ENCODE measurements around the gene ZFAND6. TPM values are rescaled to one million over a fixed set of nuclear protein-coding genes. Genes with fewer than 3 reads are reported as not detected.

ZFAND6 gene
- total RNA-seq, 2 experiments from 2014 or later = 86.2 to 122 TPM

GRCh38 chr15:80161468-80162016 lies 102.1 kb downstream of the ZFAND6 start:
- no peak overlapping the region for H3K4me3 ChIP-seq (ENCODE audit: low read depth, low read length, poor library complexity, severe bottlenecking)
- H3K27ac ChIP-seq (ENCODE audit: low read depth, low read length, poor library complexity, severe bottlenecking) = no peak overlapping the region
- DNase-seq (ENCODE audit: low spot score) = no peak
- peaks cover 8% of the 10 kb centered on the region; the same call in 1 of the 2 replicates for H3K36me3 ChIP-seq (ENCODE audit: insufficient read depth, low read length)
- intact Hi-C loops (cut with micrococcal nuclease; ENCODE audit: unreplicated experiment) = no loop called here
- no peaks in the 10 kb centered on the region for H3K9me3 ChIP-seq (ENCODE audit: low read length)
- TF ChIP-seq EZH2phosphoT487 (IDR thresholded peaks at IDR 0.05; ENCODE audit: borderline replicate concordance, low read depth, low read length) (no peak), CTCF (conservative IDR thresholded peaks at IDR 0.05; ENCODE audit: low read length) (no peak)
- H4K20me1 ChIP-seq (ENCODE audit: insufficient read depth, low read length) = no peaks in the 10 kb centered on the region
- ChIA-PET POLR2A (interaction anchor here (0.6 to 1.6 kb wide), 7 partner anchors 9 to 308 kb away, joined by 3 to 5 read pairs (median 3); no protein-coding TSS in a partner anchor), CTCF (ENCODE audit: unreplicated experiment) (no interaction called here)
- BruUV-seq (replicated peaks) = no TSS peak
- no peak overlapping the region for H2AFZ ChIP-seq (ENCODE audit: low read length)
- no peaks in the 10 kb centered on the region for H3K9me2 ChIP-seq (ENCODE audit: insufficient read depth, low read length)
- peaks cover 21% of the 10 kb centered on the region for H3K4me1 ChIP-seq (ENCODE audit: insufficient read depth, low read length, poor library complexity, severe bottlenecking)
- no peaks in the 10 kb centered on the region for H3K79me2 ChIP-seq (ENCODE audit: insufficient read depth, low read depth, low read length)
- no peak overlapping the region for H3K4me2 ChIP-seq (ENCODE audit: low read length)

- no peak overlapping the region for H3K27ac ChIP-seq (ENCODE audit: low read depth, low read length, poor library complexity, severe bottlenecking)
- no TSS peak for BruUV-seq (replicated peaks)
- H3K4me2 ChIP-seq (ENCODE audit: low read length) = no peak overlapping the region
- H4K20me1 ChIP-seq (ENCODE audit: insufficient read depth, low read length) = no peaks in the 10 kb centered on the region
- H3K4me3 ChIP-seq (ENCODE audit: low read depth, low read length, poor library complexity, severe bottlenecking) = no peak overlapping the region
- peaks cover 21% of the 10 kb centered on the region for H3K4me1 ChIP-seq (ENCODE audit: insufficient read depth, low read length, poor library complexity, severe bottlenecking)
- H3K9me2 ChIP-seq (ENCODE audit: insufficient read depth, low read length) = no peaks in the 10 kb centered on the region
- H2AFZ ChIP-seq (ENCODE audit: low read length) = no peak overlapping the region
- peaks cover 8% of the 10 kb centered on the region; the same call in 1 of the 2 replicates for H3K36me3 ChIP-seq (ENCODE audit: insufficient read depth, low read length)
- no peaks in the 10 kb centered on the region for H3K9me3 ChIP-seq (ENCODE audit: low read length)
- no peak for DNase-seq (ENCODE audit: low spot score)
- no peaks in the 10 kb centered on the region for H3K79me2 ChIP-seq (ENCODE audit: insufficient read depth, low read depth, low read length)
- intact Hi-C loops (cut with micrococcal nuclease; ENCODE audit: unreplicated experiment) = no loop called here
- TF ChIP-seq CTCF (conservative IDR thresholded peaks at IDR 0.05; ENCODE audit: low read length) (no peak), EZH2phosphoT487 (IDR thresholded peaks at IDR 0.05; ENCODE audit: borderline replicate concordance, low read depth, low read length) (no peak)
- ChIA-PET CTCF (ENCODE audit: unreplicated experiment) (no interaction called here), POLR2A (interaction anchor here (0.8 kb wide), 2 partner anchors 13 to 240 kb away, joined by 3 read pairs; no protein-coding TSS in a partner anchor)
Measured at GRCh38 chr15:80162059-80162554, 102.6 kb downstream of the ZFAND6 start.

- Histone ChIP-seq H3K4me2 (ENCODE audit: low read length) (no peak overlapping the region), H3K4me1 (ENCODE audit: insufficient read depth, low read length, poor library complexity, severe bottlenecking) (peaks cover 21% of the 10 kb centered on the region), H3K36me3 (ENCODE audit: insufficient read depth, low read length) (peaks cover 8% of the 10 kb centered on the region; the same call in 1 of the 2 replicates), H3K9me2 (ENCODE audit: insufficient read depth, low read length) (no peaks in the 10 kb centered on the region), H3K4me3 (ENCODE audit: low read depth, low read length, poor library complexity, severe bottlenecking) (no peak overlapping the region), H3K79me2 (ENCODE audit: insufficient read depth, low read depth, low read length) (no peaks in the 10 kb centered on the region), H2AFZ (ENCODE audit: low read length) (no peak overlapping the region), H3K27ac (ENCODE audit: low read depth, low read length, poor library complexity, severe bottlenecking) (no peak overlapping the region), H4K20me1 (ENCODE audit: insufficient read depth, low read length) (no peaks in the 10 kb centered on the region), H3K9me3 (ENCODE audit: low read length) (no peaks in the 10 kb centered on the region)
- no TSS peak for BruUV-seq (replicated peaks)
- no peak for TF ChIP-seq CTCF (conservative IDR thresholded peaks at IDR 0.05; ENCODE audit: low read length)
- no peak for TF ChIP-seq EZH2phosphoT487 (IDR thresholded peaks at IDR 0.05; ENCODE audit: borderline replicate concordance, low read depth, low read length)
- intact Hi-C loops (cut with micrococcal nuclease; ENCODE audit: unreplicated experiment) = no loop called here
- ChIA-PET CTCF (ENCODE audit: unreplicated experiment) (no interaction called here), POLR2A (no interaction called here)
- DNase-seq (ENCODE audit: low spot score) = no peak
Measured at GRCh38 chr15:80163217-80163616, 103.7 kb downstream of the ZFAND6 start.

Data from OCI-LY7 (cell line).